ENCODE data around the gene MDC1. TPM values are rescaled to one million over a fixed set of nuclear protein-coding genes. Genes with fewer than 3 reads are reported as not detected.

Gene MDC1
- total and polyA plus RNA-seq, 2 donors from 2014 or later = 9.5 to 47.9 TPM

- no peaks in the 10 kb centered on the region for H3K27me3 ChIP-seq (ENCODE audit: control insufficient read depth, insufficient read depth, low read length)
- FAIRE-seq (no peak), DNase-seq (peak in 4 of 5 donors; percentile 38 to 83 (median 50))
- no peaks in the 10 kb centered on the region for H3K36me3 ChIP-seq (ENCODE audit: control insufficient read depth in 2 of 3, insufficient read depth in 3 of 3, low read length in 3 of 3)
- peak overlapping the region; percentile 69 to 79 (median 77) for H3K4me3 ChIP-seq (ENCODE audit: low read length in 3 of 3)
- no peaks in the 10 kb centered on the region for H3K9me3 ChIP-seq (ENCODE audit: control insufficient read depth in 2 of 3, insufficient read depth in 1 of 3, low read length in 3 of 3)
- peak overlapping the region; percentile 42 to 94 (median 85) for H3K9ac ChIP-seq (ENCODE audit: low read length in 3 of 3)
- peaks cover 3 to 21% (median 18%) of the 10 kb centered on the region in 3 donors for H3K4me1 ChIP-seq (ENCODE audit: control insufficient read depth in 2 of 3, insufficient read depth in 2 of 3, low read depth in 1 of 3, low read length in 3 of 3)
- no peak for TF ChIP-seq CTCF (IDR thresholded peaks at IDR 0.05; ENCODE audit: borderline replicate concordance, extremely low read depth, insufficient read depth)
- H3K27ac ChIP-seq (ENCODE audit: low read depth in 2 of 2, low read length in 2 of 2) = peak overlapping the region; percentile 97 to 98
- intact Hi-C loops (cut with DNase I) = no loop called here
These were observed 29.2 kb downstream of the MDC1 start for GRCh38 chr6:30687659-30688431.

GRCh38 chr6:30686908-30687658 is 30.0 kb downstream of the MDC1 start:
- no peaks in the 10 kb centered on the region for H3K27me3 ChIP-seq (ENCODE audit: control insufficient read depth, insufficient read depth, low read length)
- no peak for TF ChIP-seq CTCF (IDR thresholded peaks at IDR 0.05; ENCODE audit: borderline replicate concordance, extremely low read depth, insufficient read depth)
- DNase-seq (peak; percentile 95 to 98 (median 97)), FAIRE-seq (no peak)
- intact Hi-C loops (cut with DNase I) = no loop called here
- no peaks in the 10 kb centered on the region for H3K36me3 ChIP-seq (ENCODE audit: control insufficient read depth in 2 of 3, insufficient read depth in 3 of 3, low read length in 3 of 3)
- H3K9ac ChIP-seq (ENCODE audit: low read length in 3 of 3) = peak overlapping the region; percentile 42 to 94 (median 56)
- peak overlapping the region; percentile 97 to 98 for H3K27ac ChIP-seq (ENCODE audit: low read depth in 2 of 2, low read length in 2 of 2)
- H3K4me1 ChIP-seq (ENCODE audit: control insufficient read depth in 2 of 3, insufficient read depth in 2 of 3, low read depth in 1 of 3, low read length in 3 of 3) = peaks cover 3 to 26% (median 24%) of the 10 kb centered on the region in 3 donors
- no peaks in the 10 kb centered on the region for H3K9me3 ChIP-seq (ENCODE audit: control insufficient read depth in 2 of 3, insufficient read depth in 1 of 3, low read length in 3 of 3)
- H3K4me3 ChIP-seq (ENCODE audit: low read length in 3 of 3) = peak overlapping the region; percentile 69 to 79 (median 77)

- H3K9ac ChIP-seq (ENCODE audit: low read length in 3 of 3) = peak within 1 kb of the TSS; percentile 72 to 94 (median 91)
- H3K4me1 ChIP-seq (ENCODE audit: control insufficient read depth in 2 of 3, insufficient read depth in 2 of 3, low read depth in 1 of 3, low read length in 3 of 3) = peaks cover 3 to 22% (median 22%) of the 10 kb centered on the region in 3 donors
- FAIRE-seq = no peak
- H3K36me3 ChIP-seq (ENCODE audit: control insufficient read depth in 2 of 3, insufficient read depth in 3 of 3, low read length in 3 of 3) = no peaks in the 10 kb centered on the region
- no peak for TF ChIP-seq CTCF (IDR thresholded peaks at IDR 0.05; ENCODE audit: borderline replicate concordance, extremely low read depth, insufficient read depth)
- H3K27ac ChIP-seq (ENCODE audit: low read depth in 2 of 2, low read length in 2 of 2) = peak within 1 kb of the TSS; percentile 97 to 98
- intact Hi-C loops (cut with DNase I) = no loop called here
- no peaks in the 10 kb centered on the region for H3K9me3 ChIP-seq (ENCODE audit: control insufficient read depth in 2 of 3, insufficient read depth in 1 of 3, low read length in 3 of 3)
- H3K27me3 ChIP-seq (ENCODE audit: control insufficient read depth, insufficient read depth, low read length) = no peaks in the 10 kb centered on the region
- peak in 4 of 5 donors; percentile 69 to 95 (median 78) for DNase-seq
- peak within 1 kb of the TSS; percentile 77 to 88 (median 79) for H3K4me3 ChIP-seq (ENCODE audit: low read length in 3 of 3)
These were observed 30.8 kb downstream of the MDC1 start, which contains the start of gene PPP1R18 for GRCh38 chr6:30686009-30686907. Gene PPP1R18, minus strand, starts transcription at chr6:30686645. Its CDS starts 627 bp downstream, at chr6:30686018.

All from kidney (tissue), 14 donors.